Measurements from ENCODE around the gene PKLR.
A peak's percentile ranks its signal among the peaks of the same experiment; 100 is the strongest.
"Not testable (repeated sequence)": the region's sequence is repeated elsewhere in the genome, so short reads cannot be mapped to it uniquely, and the experiment has no call there.

PKLR gene

DNA sequence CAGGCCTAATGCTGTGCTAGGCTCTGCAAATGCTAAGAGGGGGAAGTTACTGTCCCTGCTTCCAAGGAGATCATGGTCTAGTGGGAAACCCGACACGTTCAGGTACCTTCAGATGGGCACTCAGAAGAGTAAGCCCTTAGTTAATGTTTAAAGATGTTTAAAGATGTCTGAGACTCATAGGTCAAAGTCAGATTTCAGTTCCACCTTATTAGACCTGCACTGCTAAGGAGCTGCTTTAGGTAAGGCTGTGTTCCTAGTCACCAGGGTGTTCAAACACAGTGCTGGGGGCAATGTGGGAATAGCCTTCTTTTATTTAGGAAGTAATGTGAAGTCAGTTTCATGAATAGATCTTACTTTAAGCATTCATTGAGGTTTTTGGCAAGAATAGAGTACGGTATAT is 15.7 kb upstream of the PKLR start:
- DNase-seq (ENCODE audit: low spot score): no peak

GRCh38 chr1:155313261-155313660 is 12.0 kb upstream of the PKLR start:
- DNase-seq (ENCODE audit: low spot score): no peak

DNA sequence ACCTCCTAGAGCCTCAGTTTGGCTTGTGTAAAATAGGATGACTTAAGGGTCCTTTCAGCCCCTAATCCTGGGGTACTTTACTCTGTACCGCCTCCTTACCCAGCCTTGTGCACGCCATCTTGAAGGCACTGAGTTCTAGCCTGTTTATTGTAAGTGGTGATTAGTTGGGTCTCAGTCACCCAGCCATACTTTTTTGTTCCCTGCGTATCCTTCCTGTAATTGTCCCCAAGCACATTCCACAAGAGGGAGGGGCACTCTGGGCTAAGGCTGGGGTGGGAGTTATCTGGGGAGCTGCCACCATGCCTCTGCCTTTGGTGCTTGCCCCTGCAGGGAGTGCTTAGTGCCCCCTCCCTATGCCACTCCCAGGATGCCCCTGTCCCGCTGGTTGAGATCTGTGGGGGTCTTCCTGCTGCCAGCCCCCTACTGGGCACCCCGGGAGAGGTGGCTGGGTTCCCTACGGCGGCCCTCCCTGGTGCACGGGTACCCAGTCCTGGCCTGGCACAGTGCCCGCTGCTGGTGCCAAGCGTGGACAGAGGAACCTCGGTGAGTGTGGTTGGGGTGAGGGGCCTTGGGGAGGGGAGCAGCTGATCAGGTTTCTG is 8.3 kb upstream of the PKLR start:
- DNase-seq (ENCODE audit: low spot score): no peak

DNA sequence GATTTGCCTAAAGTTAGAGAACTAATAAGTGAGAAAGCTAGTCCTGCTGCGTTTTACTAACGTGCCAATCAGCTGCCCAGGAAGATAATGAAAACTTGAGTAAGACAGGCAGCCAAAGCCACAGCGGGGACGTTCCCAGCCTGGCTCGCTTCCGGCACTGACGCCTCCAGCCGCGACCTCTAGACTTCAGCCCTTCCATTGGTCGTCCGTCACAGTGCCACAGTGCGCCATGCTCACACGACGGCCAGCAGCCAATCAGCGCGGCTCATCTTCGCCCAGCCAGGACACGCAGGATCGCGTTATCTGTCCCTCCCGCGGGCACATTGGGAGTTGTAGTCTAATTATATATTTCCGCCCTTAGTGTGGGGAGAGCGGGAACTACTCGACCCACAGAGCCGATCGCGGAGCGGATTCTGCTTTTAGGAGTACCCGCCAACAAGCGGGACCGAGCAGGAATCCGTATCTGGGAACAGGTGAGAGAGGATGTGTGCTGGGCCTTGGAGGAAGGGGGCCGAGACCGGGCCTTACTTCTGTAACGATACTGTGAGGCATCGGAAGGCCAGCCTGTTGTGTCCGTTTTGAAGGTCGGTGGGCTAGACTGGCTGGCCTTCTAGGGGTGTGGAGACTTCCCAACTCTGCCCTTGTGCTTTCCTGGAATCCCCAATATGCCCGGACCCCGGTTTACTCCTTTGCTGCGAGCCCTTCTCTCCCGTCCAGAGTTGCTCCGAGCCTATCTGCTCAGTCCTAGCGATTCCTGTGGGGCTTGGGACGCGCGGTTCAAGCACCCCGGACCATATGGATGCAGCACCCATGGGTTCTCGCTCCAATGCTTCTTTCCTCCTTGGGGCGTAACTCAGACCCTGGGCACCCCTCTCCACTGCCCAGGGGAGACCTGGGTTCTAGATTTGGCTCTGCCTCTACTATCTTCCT is 7.5 kb upstream of the PKLR start, which contains the start of gene FDPS:
Gene FDPS (plus strand): TSS at position 374 of the 930 bp plus-strand sequence. CDS start 924 bp downstream, outside the sequence.
- DNase-seq (ENCODE audit: low spot score): peak; percentile 97

- no peak for DNase-seq (ENCODE audit: low spot score)
Measured at GRCh38 chr1:155307247-155307740, 6.1 kb upstream of the PKLR start.

DNA sequence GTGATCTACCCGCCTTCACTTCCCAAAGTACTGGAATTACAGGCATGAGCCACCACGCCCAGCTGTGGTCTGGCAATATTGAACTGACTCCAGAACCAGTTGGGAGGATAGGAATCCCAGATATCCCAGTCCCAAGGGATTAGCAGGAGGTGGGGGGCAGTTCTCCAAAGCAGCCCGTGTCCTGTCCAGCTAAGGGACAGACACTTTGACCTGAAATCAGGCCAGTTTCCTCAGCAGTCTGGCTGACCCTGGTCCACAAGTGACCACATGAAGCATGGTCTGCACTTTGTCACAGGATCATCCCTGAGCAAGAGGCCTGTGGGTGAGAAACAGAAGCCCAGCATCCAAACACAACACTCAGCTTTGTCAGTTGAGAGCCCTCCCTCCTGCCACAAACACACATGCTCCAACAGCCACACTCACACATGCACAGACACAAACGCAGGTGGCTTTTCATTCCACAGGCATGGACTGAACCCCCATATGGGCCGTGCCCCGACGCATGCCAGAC is 4.7 kb upstream of the PKLR start:
- DNase-seq (ENCODE audit: low spot score): no peak

DNA sequence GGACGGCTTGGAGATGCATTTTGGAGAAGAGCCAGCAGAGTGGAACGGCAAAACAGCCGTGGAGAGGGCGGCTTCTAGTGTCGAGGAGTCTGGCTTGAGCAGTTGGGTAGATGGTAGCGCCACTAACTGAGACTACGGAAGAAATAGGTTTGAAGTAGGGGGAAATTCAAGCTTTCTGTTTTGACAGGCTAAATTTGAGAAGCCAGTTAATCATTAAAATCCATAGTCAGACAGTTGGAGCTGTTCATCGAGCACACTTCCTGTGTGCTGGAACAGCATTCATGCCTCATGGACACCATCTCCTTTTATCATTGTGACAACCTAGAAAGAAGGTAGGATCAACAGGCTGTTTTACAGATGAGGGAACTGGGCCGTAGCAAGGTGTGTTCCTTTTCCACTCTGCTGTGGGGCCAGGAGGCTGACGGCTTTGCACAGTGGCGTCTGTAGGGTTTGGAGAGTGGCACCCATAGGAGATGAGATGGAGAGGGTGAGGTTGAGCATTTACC is 3.4 kb upstream of the PKLR start:
- DNase-seq (ENCODE audit: low spot score): no peak

- DNase-seq (ENCODE audit: low spot score): no peak
Measured at GRCh38 chr1:155300553-155301329, 497 bp downstream of the PKLR start.

DNA sequence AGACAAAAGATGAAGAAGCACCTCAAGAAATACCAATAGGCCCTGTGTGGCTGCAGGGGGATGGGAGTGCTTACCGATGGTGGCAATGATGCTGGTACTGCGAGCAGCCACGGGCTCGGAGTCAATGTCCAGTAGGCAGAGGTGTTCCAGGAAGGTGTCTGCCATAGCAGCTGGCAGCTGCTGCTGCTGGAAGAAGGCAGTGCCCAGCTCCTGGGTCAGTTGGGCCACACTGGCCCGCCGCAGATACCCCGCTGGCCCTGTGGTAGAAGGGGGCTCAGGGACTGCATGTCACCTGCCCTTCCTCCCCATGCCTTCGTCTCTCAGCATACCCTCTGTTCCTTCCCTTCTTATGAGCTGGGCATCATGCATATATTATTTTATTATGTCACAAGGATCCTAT is 1.2 kb downstream of the PKLR start:
- no peak for DNase-seq (ENCODE audit: low spot score)

DNA sequence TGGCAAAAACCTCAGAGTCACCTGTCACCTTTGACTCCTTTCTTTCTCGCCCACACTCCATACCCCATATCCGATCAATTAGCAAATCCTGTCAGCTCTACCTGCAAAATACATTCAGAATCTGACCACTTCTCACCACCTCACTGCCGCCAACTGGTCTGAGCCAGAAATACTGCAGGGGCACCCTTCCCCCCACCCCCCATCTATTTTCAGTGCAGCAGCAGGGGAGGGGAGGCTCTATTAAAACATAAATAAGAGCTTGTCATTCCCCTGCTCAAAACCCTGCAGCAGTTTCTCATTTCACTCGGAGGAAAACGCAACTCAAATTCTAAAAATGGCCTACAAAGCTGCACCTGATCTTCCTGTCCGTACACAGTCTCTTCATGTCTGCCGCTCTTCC is 3.9 kb downstream of the PKLR start:
- no peak for DNase-seq (ENCODE audit: low spot score)

- DNase-seq (ENCODE audit: low spot score): no peak
Measured at GRCh38 chr1:155296661-155297060, 4.6 kb downstream of the PKLR start.

DNA sequence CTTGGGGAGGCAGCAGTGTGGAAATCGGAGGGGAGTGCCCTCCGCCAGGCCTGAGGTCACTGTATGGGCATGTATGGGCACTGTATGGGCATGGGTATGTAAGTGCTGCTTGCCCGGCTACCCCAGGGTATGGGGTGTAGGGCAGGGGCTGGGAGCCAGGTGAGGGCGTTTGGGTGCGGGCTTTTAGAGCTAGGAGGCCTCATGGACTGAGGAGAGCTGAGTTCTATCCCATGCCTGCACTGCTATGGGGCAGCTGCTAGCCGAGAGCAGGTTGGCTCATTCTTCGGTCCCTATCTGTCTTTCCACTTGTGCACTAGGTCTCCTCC is 5.3 kb downstream of the PKLR start:
- no peak for DNase-seq (ENCODE audit: low spot score)

- no peak for DNase-seq (ENCODE audit: low spot score)
Measured at GRCh38 chr1:155295183-155295941, 5.9 kb downstream of the PKLR start.

DNA sequence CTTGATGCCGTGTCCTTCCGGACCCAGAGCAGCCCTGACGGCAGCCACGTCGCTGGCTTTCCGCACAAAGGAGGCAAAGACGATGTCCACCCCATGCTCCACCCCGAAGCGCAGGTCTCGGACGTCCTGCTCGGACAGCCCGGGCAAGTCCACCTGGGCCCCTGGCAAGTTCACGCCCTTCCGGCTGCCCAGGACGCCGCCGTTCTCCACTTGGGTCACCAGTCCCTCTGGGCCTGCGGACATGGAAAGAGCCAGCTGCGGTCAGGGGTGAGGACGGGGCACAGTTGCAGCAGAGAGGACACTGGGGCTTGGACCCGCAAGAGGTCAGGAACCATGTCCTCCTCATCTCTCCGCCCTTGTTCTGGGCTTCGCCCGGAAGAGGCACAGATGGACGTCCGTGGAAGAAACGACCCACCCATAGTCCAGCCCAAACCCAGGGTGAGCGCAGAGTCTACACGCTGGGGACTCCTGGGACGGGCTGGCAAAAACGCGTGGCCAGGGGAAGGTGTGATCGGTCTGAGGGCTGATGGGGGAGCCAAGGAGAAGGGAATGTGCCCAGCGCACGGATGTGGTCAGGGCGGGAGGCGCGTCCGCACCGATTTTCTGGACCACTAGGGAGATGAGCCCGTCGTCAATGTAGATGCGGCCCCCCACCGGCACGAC is 6.6 kb downstream of the PKLR start:
- no peak for DNase-seq (ENCODE audit: low spot score)

GRCh38 chr1:155293086-155293749 is 8.0 kb downstream of the PKLR start:
- DNase-seq (ENCODE audit: low spot score): no peak

GRCh38 chr1:155291006-155291405 is 10.2 kb downstream of the PKLR start:
- not testable (repeated sequence) for DNase-seq (ENCODE audit: low spot score)

GRCh38 chr1:155287987-155288543 is 13.2 kb downstream of the PKLR start:
- no peak for DNase-seq (ENCODE audit: low spot score)

- DNase-seq (ENCODE audit: low spot score): no peak
Measured at GRCh38 chr1:155286544-155286943, 14.7 kb downstream of the PKLR start.

DNA sequence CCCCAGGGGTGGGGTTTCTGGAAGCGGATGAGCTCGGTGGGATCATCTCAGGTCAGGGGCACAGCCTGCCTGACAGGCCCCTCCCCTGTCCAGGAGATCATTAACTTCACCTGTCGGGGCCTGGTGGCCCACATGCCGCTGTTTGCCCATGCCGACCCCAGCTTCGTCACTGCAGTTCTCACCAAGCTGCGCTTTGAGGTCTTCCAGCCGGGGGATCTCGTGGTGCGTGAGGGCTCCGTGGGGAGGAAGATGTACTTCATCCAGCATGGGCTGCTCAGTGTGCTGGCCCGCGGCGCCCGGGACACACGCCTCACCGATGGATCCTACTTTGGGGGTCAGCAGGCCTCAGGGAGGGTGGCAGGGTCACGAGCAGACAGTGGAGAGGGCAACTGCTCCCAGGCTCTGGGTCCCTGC is 15.6 kb downstream of the PKLR start:
- DNase-seq (ENCODE audit: low spot score): no peak

DNA sequence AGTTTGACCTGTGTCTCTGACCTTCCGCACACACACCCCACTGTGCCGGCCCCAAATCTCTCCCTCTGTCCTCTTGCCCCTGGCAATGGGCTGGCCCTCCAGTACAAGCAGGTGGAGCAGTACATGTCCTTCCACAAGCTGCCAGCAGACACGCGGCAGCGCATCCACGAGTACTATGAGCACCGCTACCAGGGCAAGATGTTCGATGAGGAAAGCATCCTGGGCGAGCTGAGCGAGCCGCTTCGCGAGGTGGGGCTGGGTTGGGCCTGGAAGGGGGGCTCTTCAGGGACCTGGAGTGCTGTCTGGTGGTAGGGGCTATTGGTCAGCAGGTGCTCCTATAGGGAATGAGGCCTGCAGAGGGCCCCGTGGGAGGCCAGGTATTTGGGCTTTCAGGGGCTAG is 16.2 kb downstream of the PKLR start:
- DNase-seq (ENCODE audit: low spot score): no peak

Measured in AG08396 (cell line).